Activated T-cell treated with anti-CD3 and anti-CD28 coated beads for 48 hours (primary cell): Measurements from ENCODE around the gene SCN5A.
"Not testable (repeated sequence)": the region's sequence is repeated elsewhere in the genome, so short reads cannot be mapped to it uniquely, and the experiment has no call there.

ENCODE experiments used
- DNase-seq: peaks from one replicate; pipeline ENCODE4 v3.0.0-alpha.2; 2020; ENCODE audit warnings: low read depth

SCN5A gene

GRCh38 chr3:38578551-38578950 lies 70.9 kb downstream of the SCN5A start:
- DNase-seq, result no peak

- DNase-seq, result no peak
Observed at GRCh38 chr3:38578081-38578475, 71.4 kb downstream of the SCN5A start.

GRCh38 chr3:38577371-38578080 lies 72.0 kb downstream of the SCN5A start:
- DNase-seq, result no peak

- DNase-seq, result no peak
Observed at GRCh38 chr3:38576526-38577370, 72.7 kb downstream of the SCN5A start.

- no peak for DNase-seq
Observed at GRCh38 chr3:38576131-38576525, 73.4 kb downstream of the SCN5A start.

- no peak for DNase-seq
Observed at GRCh38 chr3:38575279-38575843, 74.1 kb downstream of the SCN5A start.

GRCh38 chr3:38574411-38575278 lies 74.8 kb downstream of the SCN5A start:
- DNase-seq, result no peak

- DNase-seq, result no peak
Observed at GRCh38 chr3:38573556-38573955, 75.9 kb downstream of the SCN5A start.

GRCh38 chr3:38573111-38573510 lies 76.4 kb downstream of the SCN5A start:
- DNase-seq, result no peak

GRCh38 chr3:38567498-38567897 lies 82.0 kb downstream of the SCN5A start:
- no peak for DNase-seq

- DNase-seq, result not testable (repeated sequence)
Observed at GRCh38 chr3:38566794-38567193, 82.7 kb downstream of the SCN5A start.

- no peak for DNase-seq
Observed at GRCh38 chr3:38566215-38566528, 83.3 kb downstream of the SCN5A start.

GRCh38 chr3:38565339-38566214 lies 83.9 kb downstream of the SCN5A start:
- no peak for DNase-seq

- DNase-seq, result no peak
Observed at GRCh38 chr3:38564631-38565338, 84.7 kb downstream of the SCN5A start.

GRCh38 chr3:38563886-38564270 lies 85.6 kb downstream of the SCN5A start:
- DNase-seq, result no peak

- no peak for DNase-seq
Observed at GRCh38 chr3:38563070-38563885, 86.2 kb downstream of the SCN5A start.

GRCh38 chr3:38562467-38562925 lies 87.0 kb downstream of the SCN5A start:
- DNase-seq, result no peak

- DNase-seq, result no peak
Observed at GRCh38 chr3:38561746-38562466, 87.6 kb downstream of the SCN5A start.
